Kidney (tissue), 14 donors: ENCODE data around the gene SH3PXD2A. TPM values are rescaled to one million over a fixed set of nuclear protein-coding genes. Genes with fewer than 3 reads are reported as not detected.

Experiments used
- DNase-seq, 5 donors: peaks; one replicate each; pipeline ENCODE4 v3.0.0-alpha.2; 2013 to 2020
- FAIRE-seq: peaks from 2 replicates; lab custom pipeline; 2012; peaks lifted over from hg19 to GRCh38; lab: Jason Lieb, UNC
- H3K27ac ChIP-seq, 2 donors: one replicate each; pipeline ENCODE4 v1.7.0; 2013; ENCODE audit warnings: low read depth in 2 of 2, low read length in 2 of 2, inconsistent platforms in 1 of 2
- H3K27me3 ChIP-seq: one replicate; pipeline ENCODE4 v1.7.1; 2013; ENCODE audit warnings: low read length, inconsistent platforms; ENCODE audit not compliant: control insufficient read depth, insufficient read depth
- H3K36me3 ChIP-seq, 3 donors: one replicate each; pipeline versions ENCODE4 v1.7.0 to v1.7.1; 2013; ENCODE audit warnings: low read length in 3 of 3, control low read depth in 1 of 3, inconsistent platforms in 1 of 3; ENCODE audit not compliant: insufficient read depth in 3 of 3, control insufficient read depth in 2 of 3
- H3K4me1 ChIP-seq, 3 donors: one replicate each; pipeline versions ENCODE4 v1.7.0 to v1.7.1; 2013; ENCODE audit warnings: low read length in 3 of 3, inconsistent platforms in 1 of 3, low read depth in 1 of 3; ENCODE audit not compliant: control insufficient read depth in 2 of 3, insufficient read depth in 2 of 3
- H3K4me3 ChIP-seq, 3 donors: one replicate each; pipeline versions ENCODE4 v1.7.0 to v1.8.1; 2013; ENCODE audit warnings: low read length in 3 of 3, control low read depth in 1 of 3, inconsistent platforms in 1 of 3
- H3K9ac ChIP-seq, 3 donors: one replicate each; pipeline versions ENCODE4 v1.7.0 to v1.7.1; 2013; ENCODE audit warnings: low read length in 3 of 3, control low read depth in 1 of 3, inconsistent platforms in 1 of 3
- H3K9me3 ChIP-seq, 3 donors: one replicate each; pipeline versions ENCODE4 v1.7.0 to v1.7.1; 2013; ENCODE audit warnings: low read length in 3 of 3, control low read depth in 1 of 3, inconsistent platforms in 1 of 3; ENCODE audit not compliant: control insufficient read depth in 2 of 3, insufficient read depth in 1 of 3
- intact Hi-C: fragments of 100-400 bp; cut with DNase I; formaldehyde crosslinking; loops from one replicate; pipeline ENCODE4 v1.11.1; 2022
- polyA plus RNA-seq: library from polyadenylated mRNA; stranded (reverse); fragments of 350-450 nt; fragmentation: Illumina TruSeq; extraction: RNeasy Lipid Tissue Mini Kit (QIAGEN cat#74804); gene quantifications from one replicate; pipeline ENCODE4 v1.2.3, GENCODE V29; 2014; ENCODE audit warnings: low read depth, low replicate concordance; ENCODE audit not compliant: insufficient read depth
- total RNA-seq: library from RNA; stranded (reverse); fragmentation: NEBNext Ultra II Directional; extraction: Animal tissue kit (Norgen Biotek cat#: 25700); gene quantifications from one replicate; pipeline ENCODE4 v1.2.1, GENCODE V29; 2021
- TF ChIP-seq, protein P1 (sequence below): IDR thresholded peaks from 3 replicates; pipeline ENCODE4 v1.5.1; 2012; ENCODE audit warnings: mild to moderate bottlenecking, moderate library complexity, borderline replicate concordance; ENCODE audit not compliant: insufficient read depth; ENCODE audit errors: extremely low read depth
- donor health status: control.
- donor health status: control.
- donor health status: control.
- donor health status: control.
- donor health status: control.
- donor health status: DM: yes; HTN: yes; CAD: no.
- donor health status: Normal renal cell carcinoma (clear cell type).

The SH3PXD2A gene
- total and polyA plus RNA-seq, 2 donors from 2014 or later: 2.4 to 20.1 TPM

DNA sequence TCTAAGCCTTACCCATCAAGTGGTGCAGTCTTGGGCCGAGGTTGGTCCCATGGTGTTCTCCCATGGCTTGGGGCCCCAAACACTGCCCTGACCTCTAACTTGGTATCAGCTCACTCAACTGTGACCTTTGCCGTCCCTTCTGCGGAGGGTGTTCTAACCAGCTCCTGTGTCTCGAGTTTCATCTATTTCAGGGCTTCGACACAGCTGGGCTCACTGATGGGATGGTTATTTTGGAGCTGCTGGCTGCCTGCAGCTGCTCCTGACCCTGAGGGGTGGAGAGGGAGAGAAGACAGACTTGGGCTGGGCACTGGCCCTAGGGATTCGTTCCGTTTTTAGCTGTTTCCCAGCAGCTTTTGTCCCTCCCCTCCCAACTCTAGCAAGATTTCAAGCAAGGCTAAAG, 274.9 kb downstream of the SH3PXD2A start:
- Histone ChIP-seq H3K9ac (no peak overlapping the region), H3K27me3 (peaks cover 2% of the 10 kb centered on the region), H3K9me3 (no peaks in the 10 kb centered on the region), H3K4me1 (peaks cover 0 to 4% (median 0%) of the 10 kb centered on the region in 3 donors), H3K4me3 (no peak overlapping the region), H3K27ac (no peak overlapping the region), H3K36me3 (no peaks in the 10 kb centered on the region)
- intact Hi-C loops: no loop called here
- FAIRE-seq: no peak
- TF ChIP-seq, protein P1, sequence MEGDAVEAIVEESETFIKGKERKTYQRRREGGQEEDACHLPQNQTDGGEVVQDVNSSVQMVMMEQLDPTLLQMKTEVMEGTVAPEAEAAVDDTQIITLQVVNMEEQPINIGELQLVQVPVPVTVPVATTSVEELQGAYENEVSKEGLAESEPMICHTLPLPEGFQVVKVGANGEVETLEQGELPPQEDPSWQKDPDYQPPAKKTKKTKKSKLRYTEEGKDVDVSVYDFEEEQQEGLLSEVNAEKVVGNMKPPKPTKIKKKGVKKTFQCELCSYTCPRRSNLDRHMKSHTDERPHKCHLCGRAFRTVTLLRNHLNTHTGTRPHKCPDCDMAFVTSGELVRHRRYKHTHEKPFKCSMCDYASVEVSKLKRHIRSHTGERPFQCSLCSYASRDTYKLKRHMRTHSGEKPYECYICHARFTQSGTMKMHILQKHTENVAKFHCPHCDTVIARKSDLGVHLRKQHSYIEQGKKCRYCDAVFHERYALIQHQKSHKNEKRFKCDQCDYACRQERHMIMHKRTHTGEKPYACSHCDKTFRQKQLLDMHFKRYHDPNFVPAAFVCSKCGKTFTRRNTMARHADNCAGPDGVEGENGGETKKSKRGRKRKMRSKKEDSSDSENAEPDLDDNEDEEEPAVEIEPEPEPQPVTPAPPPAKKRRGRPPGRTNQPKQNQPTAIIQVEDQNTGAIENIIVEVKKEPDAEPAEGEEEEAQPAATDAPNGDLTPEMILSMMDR: no peak
- no peak for DNase-seq

DNA sequence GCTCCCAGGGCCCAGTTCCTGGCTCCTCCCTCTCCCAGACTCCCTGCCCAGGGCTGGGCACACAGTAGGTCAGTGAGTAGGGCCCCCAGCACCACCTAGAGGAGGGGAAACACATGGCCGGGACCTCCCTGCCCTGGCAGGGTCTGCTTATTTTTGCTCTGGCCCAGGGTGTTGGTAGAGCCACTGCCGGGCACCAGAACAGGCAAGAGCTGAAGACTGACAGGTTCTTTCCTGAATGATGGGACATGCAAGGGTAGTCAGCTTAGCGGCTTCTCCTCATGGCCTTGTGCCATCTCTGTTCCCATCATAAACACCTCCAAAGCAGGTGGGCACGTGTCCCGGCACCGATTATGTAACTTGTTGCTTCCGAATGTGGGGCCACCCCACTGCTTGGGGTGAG, 275.4 kb downstream of the SH3PXD2A start:
- Histone ChIP-seq H3K36me3 (no peaks in the 10 kb centered on the region), H3K4me3 (no peak overlapping the region), H3K27ac (no peak overlapping the region), H3K4me1 (peaks cover 0 to 4% (median 0%) of the 10 kb centered on the region in 3 donors), H3K27me3 (peaks cover 2% of the 10 kb centered on the region), H3K9ac (no peak overlapping the region), H3K9me3 (no peaks in the 10 kb centered on the region)
- intact Hi-C loops: no loop called here
- no peak for FAIRE-seq
- DNase-seq: no peak
- TF ChIP-seq, protein P1: no peak

DNA sequence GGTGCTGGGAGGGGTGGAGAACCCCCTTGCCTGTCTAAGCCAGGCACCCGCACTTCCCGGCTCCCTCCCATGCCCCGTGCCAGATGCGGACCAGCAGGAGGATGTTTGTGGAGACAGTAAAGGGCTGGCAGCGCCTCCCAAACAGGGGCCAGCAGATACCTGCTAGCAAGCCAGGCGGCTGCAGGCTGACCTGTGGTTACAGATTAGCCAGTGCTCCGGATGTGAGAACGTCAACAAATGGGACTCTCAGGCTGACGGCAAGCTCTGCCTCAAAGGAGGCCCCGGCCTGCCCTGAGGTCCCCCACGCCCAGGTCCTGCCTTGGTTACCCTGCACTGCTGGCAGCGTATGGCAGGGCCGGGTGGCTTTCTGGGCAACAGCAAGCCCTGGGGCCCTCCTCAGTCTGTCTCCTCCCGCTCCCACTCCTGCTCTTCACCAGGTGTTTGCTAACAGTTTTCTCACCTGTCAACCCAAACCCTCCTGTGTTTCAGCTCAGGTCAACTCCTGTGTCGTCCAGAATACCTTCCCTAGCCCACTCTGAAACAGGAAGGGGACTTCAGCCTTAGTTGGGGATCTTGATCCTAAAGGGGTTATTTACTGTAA, 276.5 kb downstream of the SH3PXD2A start:
- Histone ChIP-seq H3K27ac (no peak overlapping the region), H3K27me3 (no peaks in the 10 kb centered on the region), H3K9me3 (no peaks in the 10 kb centered on the region), H3K36me3 (no peaks in the 10 kb centered on the region), H3K4me3 (no peak overlapping the region), H3K4me1 (peaks cover 0 to 4% (median 0%) of the 10 kb centered on the region in 3 donors), H3K9ac (no peak overlapping the region)
- intact Hi-C loops: no loop called here
- TF ChIP-seq, protein P1: no peak
- FAIRE-seq: no peak
- DNase-seq: peak in 3 of 5 donors; percentile 56 to 77 (median 63)
